ENCODE measurements around the gene CCDC88C.

CCDC88C gene

DNA sequence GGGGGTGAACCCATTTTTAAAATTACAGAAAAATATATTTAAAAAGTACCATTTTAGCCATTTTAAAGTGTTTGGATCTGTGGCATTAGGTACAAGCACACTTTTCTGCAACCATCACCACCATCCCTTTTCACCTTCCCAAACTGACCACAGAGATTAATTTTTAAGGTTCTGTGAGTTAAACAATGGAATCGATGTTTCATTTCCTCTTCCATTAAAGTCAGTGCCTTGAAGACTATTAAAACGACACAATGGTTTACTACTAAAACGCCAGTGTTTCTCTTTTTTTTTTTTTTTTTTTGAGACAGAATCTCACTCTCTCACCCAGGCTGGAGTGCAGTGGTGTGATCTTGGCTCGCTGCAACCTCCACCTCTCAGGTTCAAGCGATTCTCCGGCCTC lies 95.0 kb downstream of the CCDC88C start:
- no peak overlapping the region for H3K4me2 ChIP-seq
- H4K20me1 ChIP-seq (ENCODE audit: insufficient read depth): no peaks in the 10 kb centered on the region
- H3K36me3 ChIP-seq (ENCODE audit: insufficient read depth): no peaks in the 10 kb centered on the region
- no peak overlapping the region for H3K9ac ChIP-seq
- no peaks in the 10 kb centered on the region for H3K79me2 ChIP-seq (ENCODE audit: insufficient read depth, low read depth)
- H2AFZ ChIP-seq (ENCODE audit: low read depth): no peak overlapping the region
- H3K27me3 ChIP-seq (ENCODE audit: insufficient read depth, low read depth): no peaks in the 10 kb centered on the region
- no peak for TF ChIP-seq CTCF (conservative IDR thresholded peaks at IDR 0.05; ENCODE audit: low read depth, low read length)
- H3K4me1 ChIP-seq (ENCODE audit: low read depth, poor library complexity, severe bottlenecking): peaks cover 27% of the 10 kb centered on the region
- H3K27ac ChIP-seq: no peak overlapping the region
- no peak overlapping the region for H3K4me3 ChIP-seq (IDR thresholded peaks at IDR 0.05; ENCODE audit: insufficient read depth, low read depth, low read length)

DNA sequence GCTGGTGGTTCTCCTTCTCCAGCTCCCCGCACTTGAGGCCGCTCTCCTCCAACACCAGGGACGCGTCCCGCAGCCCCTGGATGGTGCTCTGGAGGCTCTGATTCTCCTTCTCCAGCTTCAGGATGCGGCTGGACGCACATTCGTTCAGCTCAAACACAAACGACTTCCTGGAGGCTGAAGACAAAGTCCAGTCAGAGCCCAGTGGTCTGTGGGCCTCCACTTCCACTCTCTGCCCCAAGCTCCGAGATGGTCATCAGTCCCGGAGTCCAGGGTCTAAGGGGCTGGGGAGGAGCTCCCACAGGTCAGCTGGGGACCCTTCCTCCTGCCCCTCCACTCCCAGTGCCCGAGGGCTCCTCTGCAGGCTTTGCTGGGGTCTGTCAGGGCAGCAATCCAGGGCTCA lies 96.5 kb downstream of the CCDC88C start:
- peaks cover 27% of the 10 kb centered on the region for H3K4me1 ChIP-seq (ENCODE audit: low read depth, poor library complexity, severe bottlenecking)
- no peak overlapping the region for H2AFZ ChIP-seq (ENCODE audit: low read depth)
- no peak overlapping the region for H3K9ac ChIP-seq
- H3K79me2 ChIP-seq (ENCODE audit: insufficient read depth, low read depth): no peaks in the 10 kb centered on the region
- H3K36me3 ChIP-seq (ENCODE audit: insufficient read depth): no peaks in the 10 kb centered on the region
- no peak overlapping the region for H3K27ac ChIP-seq
- no peak for TF ChIP-seq CTCF (conservative IDR thresholded peaks at IDR 0.05; ENCODE audit: low read depth, low read length)
- no peak overlapping the region for H3K4me3 ChIP-seq (IDR thresholded peaks at IDR 0.05; ENCODE audit: insufficient read depth, low read depth, low read length)
- no peak overlapping the region for H3K4me2 ChIP-seq
- H3K27me3 ChIP-seq (ENCODE audit: insufficient read depth, low read depth): no peaks in the 10 kb centered on the region
- H4K20me1 ChIP-seq (ENCODE audit: insufficient read depth): no peaks in the 10 kb centered on the region

DNA sequence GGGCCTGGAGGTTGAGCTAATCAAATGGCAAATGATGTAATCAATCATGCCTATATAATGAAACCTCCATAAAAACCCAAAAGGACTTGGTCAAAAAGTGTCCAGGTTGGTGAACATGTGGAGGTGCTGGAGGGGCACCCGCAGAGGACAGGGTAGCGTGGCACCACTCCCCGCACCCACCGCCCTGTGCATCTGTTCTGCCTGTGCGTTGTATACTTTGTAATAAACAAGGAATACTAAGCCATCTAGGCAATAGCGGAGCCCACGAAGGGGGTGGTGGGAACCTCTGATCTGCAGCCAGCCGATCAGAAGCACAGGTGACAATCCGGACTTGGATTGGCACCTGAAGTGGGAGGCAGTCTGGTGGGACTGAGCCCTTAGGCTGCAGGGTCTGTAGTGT lies 97.4 kb downstream of the CCDC88C start:
- Histone ChIP-seq H3K27me3 (ENCODE audit: insufficient read depth, low read depth) (no peaks in the 10 kb centered on the region), H3K4me2 (no peak overlapping the region), H3K36me3 (ENCODE audit: insufficient read depth) (no peaks in the 10 kb centered on the region), H3K4me1 (ENCODE audit: low read depth, poor library complexity, severe bottlenecking) (peaks cover 27% of the 10 kb centered on the region), H2AFZ (ENCODE audit: low read depth) (no peak overlapping the region), H3K4me3 (IDR thresholded peaks at IDR 0.05; ENCODE audit: insufficient read depth, low read depth, low read length) (no peak overlapping the region), H3K9ac (no peak overlapping the region), H4K20me1 (ENCODE audit: insufficient read depth) (no peaks in the 10 kb centered on the region), H3K27ac (no peak overlapping the region), H3K79me2 (ENCODE audit: insufficient read depth, low read depth) (no peaks in the 10 kb centered on the region)
- no peak for TF ChIP-seq CTCF (conservative IDR thresholded peaks at IDR 0.05; ENCODE audit: low read depth, low read length)

DNA sequence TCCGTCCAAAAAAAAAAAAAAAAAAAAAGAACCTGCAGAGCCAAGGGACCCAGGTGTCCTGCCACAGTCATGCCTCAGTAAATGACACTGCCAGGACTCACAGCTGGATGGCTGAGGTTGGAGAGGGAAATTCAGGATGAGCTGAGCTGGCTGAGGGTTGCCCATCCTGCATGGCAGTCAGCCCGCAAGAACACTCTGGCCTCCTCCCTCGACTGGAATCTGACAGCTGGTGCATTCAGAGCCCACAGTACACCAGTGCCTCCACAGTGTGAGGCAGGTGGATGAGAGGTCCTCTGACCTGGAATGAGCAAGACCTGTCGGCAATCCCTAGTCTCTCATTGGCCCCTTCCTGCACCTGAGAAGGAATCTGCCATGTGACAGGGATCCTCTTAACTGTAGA lies 98.7 kb downstream of the CCDC88C start:
- H3K4me3 ChIP-seq (IDR thresholded peaks at IDR 0.05; ENCODE audit: insufficient read depth, low read depth, low read length): no peak overlapping the region
- H3K27ac ChIP-seq: no peak overlapping the region
- H3K4me2 ChIP-seq: no peak overlapping the region
- H4K20me1 ChIP-seq (ENCODE audit: insufficient read depth): no peaks in the 10 kb centered on the region
- H3K9ac ChIP-seq: no peak overlapping the region
- H3K36me3 ChIP-seq (ENCODE audit: insufficient read depth): no peaks in the 10 kb centered on the region
- no peaks in the 10 kb centered on the region for H3K79me2 ChIP-seq (ENCODE audit: insufficient read depth, low read depth)
- no peak overlapping the region for H2AFZ ChIP-seq (ENCODE audit: low read depth)
- peaks cover 16% of the 10 kb centered on the region for H3K4me1 ChIP-seq (ENCODE audit: low read depth, poor library complexity, severe bottlenecking)
- no peak for TF ChIP-seq CTCF (conservative IDR thresholded peaks at IDR 0.05; ENCODE audit: low read depth, low read length)
- H3K27me3 ChIP-seq (ENCODE audit: insufficient read depth, low read depth): no peaks in the 10 kb centered on the region

Data from KMS-11 (cell line).